ENCODE results near the gene FOXD4L1. TPM values are rescaled to one million over a fixed set of nuclear protein-coding genes. Genes with fewer than 3 reads are reported as not detected.
"Not testable (repeated sequence)": the region's sequence is repeated elsewhere in the genome, so short reads cannot be mapped to it uniquely, and the experiment has no call there.

FOXD4L1 gene
- total RNA-seq, 1 experiment from 2014 or later: not detected

- peak overlapping the region; percentile 16 for H3K4me2 ChIP-seq (ENCODE audit: insufficient read depth, insufficient read length, low read length)
- H3K4me1 ChIP-seq (ENCODE audit: insufficient read depth, low read length); H3K27ac ChIP-seq (ENCODE audit: insufficient read length, low read depth, low read length); H2BK15ac ChIP-seq (ENCODE audit: low read depth, low read length); H3K18ac ChIP-seq (ENCODE audit: insufficient read length, low read depth, low read length); H3K4me1 Mint-ChIP-seq; H2BK5ac ChIP-seq (ENCODE audit: insufficient read length, low read length); H3K27ac Mint-ChIP-seq; H2BK120ac ChIP-seq (ENCODE audit: low read depth, low read length, poor library complexity, severe bottlenecking); H3K4ac ChIP-seq (ENCODE audit: low read depth, low read length); H3K79me2 ChIP-seq (ENCODE audit: insufficient read depth, low read length); H3K9me3 Mint-ChIP-seq; H3K36me3 Mint-ChIP-seq (ENCODE audit: insufficient read depth in 1 of 3, low read depth in 3 of 3); H2AK5ac ChIP-seq (ENCODE audit: insufficient read length, low read length); H4K91ac ChIP-seq (ENCODE audit: insufficient read length, low read depth, low read length); H2BK12ac ChIP-seq (ENCODE audit: insufficient read length, low read depth, low read length); H4K8ac ChIP-seq (replicated peaks; ENCODE audit: insufficient read length, low read depth, low read length); H4K5ac ChIP-seq (ENCODE audit: insufficient read length, low read depth, low read length); H3K79me1 ChIP-seq (ENCODE audit: insufficient read depth, low read depth, low read length, poor library complexity, severe bottlenecking); H3K23ac ChIP-seq (ENCODE audit: insufficient read length, low read depth, low read length); H3K14ac ChIP-seq (ENCODE audit: insufficient read depth, low read length); H2BK20ac ChIP-seq (ENCODE audit: low read depth, low read length, poor library complexity, severe bottlenecking); H4K20me1 ChIP-seq (ENCODE audit: control insufficient read depth, insufficient read depth, insufficient read length); H3K56ac ChIP-seq (ENCODE audit: insufficient read length, low read depth, low read length); H3K23me2 ChIP-seq (ENCODE audit: insufficient read length, low read depth, low read length, poor library complexity, severe bottlenecking); H3K9me3 ChIP-seq (ENCODE audit: control insufficient read depth, low read depth, low read length); H2AFZ ChIP-seq (ENCODE audit: low read length); H3K9ac ChIP-seq (ENCODE audit: extremely low read depth, insufficient read length, low read length); H3T11ph ChIP-seq (ENCODE audit: low read length); H3K27me3 ChIP-seq (ENCODE audit: insufficient read depth, low read length): not testable (repeated sequence)
- peak; percentile 28 for DNase-seq
- no CpG with 5 or more reads among the region's 64 CpGs for WGBS (ENCODE audit: extremely low coverage, insufficient read length, low lambda C conversion rate)
- H3K4me3 Mint-ChIP-seq: peak overlapping the region; percentile 38 to 75
- peak; percentile 18; the same call in 1 of the 3 replicates for TF ChIP-seq CTCF (conservative IDR thresholded peaks at IDR 0.05)
- H3K27me3 Mint-ChIP-seq (ENCODE audit: low read depth): peaks cover 47% of the 10 kb centered on the region
Observed at GRCh38 chr2:113541976-113542485, 43.6 kb downstream of the FOXD4L1 start.

GRCh38 chr2:113542529-113542928, 44.1 kb downstream of the FOXD4L1 start:
- not testable (repeated sequence) for H4K91ac ChIP-seq (ENCODE audit: insufficient read length, low read depth, low read length); H2BK12ac ChIP-seq (ENCODE audit: insufficient read length, low read depth, low read length); H3K18ac ChIP-seq (ENCODE audit: insufficient read length, low read depth, low read length); H4K8ac ChIP-seq (replicated peaks; ENCODE audit: insufficient read length, low read depth, low read length); H3K27ac ChIP-seq (ENCODE audit: insufficient read length, low read depth, low read length); H4K5ac ChIP-seq (ENCODE audit: insufficient read length, low read depth, low read length); H3K4me1 Mint-ChIP-seq; H4K20me1 ChIP-seq (ENCODE audit: control insufficient read depth, insufficient read depth, insufficient read length); H2BK120ac ChIP-seq (ENCODE audit: low read depth, low read length, poor library complexity, severe bottlenecking); H3K4me1 ChIP-seq (ENCODE audit: insufficient read depth, low read length); H2AFZ ChIP-seq (ENCODE audit: low read length); H3K4ac ChIP-seq (ENCODE audit: low read depth, low read length); H3K23ac ChIP-seq (ENCODE audit: insufficient read length, low read depth, low read length); H3K79me2 ChIP-seq (ENCODE audit: insufficient read depth, low read length); H3K9me3 Mint-ChIP-seq; H2BK20ac ChIP-seq (ENCODE audit: low read depth, low read length, poor library complexity, severe bottlenecking); H3K23me2 ChIP-seq (ENCODE audit: insufficient read length, low read depth, low read length, poor library complexity, severe bottlenecking); H3T11ph ChIP-seq (ENCODE audit: low read length); DNase-seq; H3K27ac Mint-ChIP-seq; H3K4me2 ChIP-seq (ENCODE audit: insufficient read depth, insufficient read length, low read length); H2BK5ac ChIP-seq (ENCODE audit: insufficient read length, low read length); H3K36me3 Mint-ChIP-seq (ENCODE audit: insufficient read depth in 1 of 3, low read depth in 3 of 3); H3K79me1 ChIP-seq (ENCODE audit: insufficient read depth, low read depth, low read length, poor library complexity, severe bottlenecking); H3K9me3 ChIP-seq (ENCODE audit: control insufficient read depth, low read depth, low read length); H3K9ac ChIP-seq (ENCODE audit: extremely low read depth, insufficient read length, low read length); H3K56ac ChIP-seq (ENCODE audit: insufficient read length, low read depth, low read length); H3K27me3 ChIP-seq (ENCODE audit: insufficient read depth, low read length); H2AK5ac ChIP-seq (ENCODE audit: insufficient read length, low read length); H3K14ac ChIP-seq (ENCODE audit: insufficient read depth, low read length); H2BK15ac ChIP-seq (ENCODE audit: low read depth, low read length)
- no CpG with 5 or more reads among the region's 9 CpGs for WGBS (ENCODE audit: extremely low coverage, insufficient read length, low lambda C conversion rate)
- peak overlapping the region; percentile 38 to 75 for H3K4me3 Mint-ChIP-seq
- peaks cover 47% of the 10 kb centered on the region for H3K27me3 Mint-ChIP-seq (ENCODE audit: low read depth)

Data from H9 (cell line).